GM12801 (cell line): Measurements from ENCODE around the gene SMG9.

Experiments used
- CTCF ChIP-seq: IDR thresholded peaks from one replicate; pipeline ENCODE4 v1.5.1; 2011; ENCODE audit warnings: control low read depth; ENCODE audit not compliant: insufficient read length; ENCODE audit errors: extremely low read depth

The SMG9 gene

GRCh38 chr19:43700395-43701000 lies 54.3 kb downstream of the SMG9 start:
- no peak for TF ChIP-seq CTCF

- no peak for TF ChIP-seq CTCF
These were observed 55.0 kb downstream of the SMG9 start for GRCh38 chr19:43699506-43700394.

GRCh38 chr19:43697295-43697694 lies 57.5 kb downstream of the SMG9 start:
- no peak for TF ChIP-seq CTCF

DNA sequence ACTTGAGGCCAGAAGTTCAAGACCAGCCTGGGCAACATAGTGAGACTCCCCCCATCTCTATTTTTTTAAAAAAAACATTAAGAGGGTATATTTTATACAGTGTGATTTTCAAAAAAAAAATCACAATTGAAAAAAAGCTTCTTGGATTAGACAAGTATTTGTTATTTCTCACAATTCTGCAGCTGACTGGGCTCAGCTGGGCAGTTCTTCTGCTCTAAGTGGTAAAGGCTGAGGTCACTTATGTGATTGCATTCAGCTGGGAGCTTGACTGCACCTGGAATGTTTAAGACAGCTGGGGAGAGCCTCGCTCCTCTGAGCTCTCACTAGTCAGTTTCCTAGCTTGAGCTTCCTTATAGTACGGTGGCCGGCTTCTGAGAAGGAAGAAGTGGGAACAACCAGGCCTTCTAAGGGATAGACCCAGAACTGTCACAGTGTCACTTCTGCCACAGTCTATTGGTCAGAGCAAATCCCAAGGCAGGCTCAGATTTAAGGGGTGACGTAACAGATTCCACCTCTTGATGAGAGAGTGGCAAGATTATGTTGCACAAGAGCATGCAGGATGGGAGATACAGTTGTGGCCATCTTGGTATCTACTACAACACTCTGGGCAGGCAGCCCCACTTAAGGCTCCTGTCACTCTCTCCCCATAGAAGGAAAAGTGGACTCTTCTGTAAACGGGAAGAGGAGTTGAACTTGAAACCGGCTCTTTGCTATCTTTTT lies 58.6 kb downstream of the SMG9 start:
- no peak for TF ChIP-seq CTCF

- TF ChIP-seq CTCF, result no peak
These were observed 60.2 kb downstream of the SMG9 start for GRCh38 chr19:43694553-43694952.

DNA sequence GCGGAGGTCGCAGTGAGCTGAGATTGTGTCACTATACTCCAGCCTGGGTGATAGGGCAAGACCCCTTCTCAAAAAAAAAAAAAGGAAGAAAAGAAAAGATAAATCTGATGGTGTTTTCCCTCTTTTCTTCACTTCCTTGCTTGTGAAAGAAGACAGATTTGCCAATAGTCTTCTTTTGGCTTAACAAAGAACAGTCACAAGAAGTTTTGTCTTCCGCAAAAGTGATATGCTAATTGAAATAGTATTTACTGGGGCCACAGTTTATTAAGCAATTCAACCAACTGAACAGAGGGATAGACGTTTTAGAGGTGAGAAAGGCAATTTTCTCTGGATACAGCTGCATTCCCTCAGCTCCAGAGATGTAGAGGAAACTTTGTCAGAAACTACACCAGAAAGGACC lies 61.9 kb downstream of the SMG9 start:
- TF ChIP-seq CTCF, result no peak

GRCh38 chr19:43692385-43692784 lies 62.4 kb downstream of the SMG9 start:
- no peak for TF ChIP-seq CTCF
